Endothelial cell of umbilical vein (primary cell): Measurements from ENCODE around the gene POFUT2. TPM values are rescaled to one million over a fixed set of nuclear protein-coding genes. Genes with fewer than 3 reads are reported as not detected.

Experiments used
- BruUV-seq: library from RNA; stranded (reverse); fragments of 400-500 nt; replicated peaks from 2 replicates; lab custom pipeline; 2021; lab: Mats Ljungman, UMichigan
- CTCF ChIA-PET: fragments of 300-600, 350-600 bp; sonication (Branson Sonifier 250); formaldehyde crosslinking; loops from one replicate; lab custom pipeline; 2021; ENCODE audit warnings: antibody characterized with exemption, inconsistent platforms; lab: Charles Lee
- POLR2A ChIA-PET: fragments of 300-600, 350-600 bp; sonication (Branson Sonifier 250); formaldehyde crosslinking; loops from one replicate; lab custom pipeline; 2021; ENCODE audit warnings: antibody characterized with exemption, inconsistent platforms; lab: Charles Lee
- DNase-seq: peaks from one replicate; pipeline ENCODE4 v3.0.0-alpha.2; 2011; ENCODE audit warnings: low read depth, low spot score
- FAIRE-seq: peaks from 2 replicates; lab custom pipeline; 2011; peaks lifted over from hg19 to GRCh38; lab: Jason Lieb, UNC
- H2AFZ ChIP-seq: 2 replicates; pipeline ENCODE4 v1.6.0; 2012; ENCODE audit warnings: low read depth, low read length, control low read depth, inconsistent platforms
- H3K27ac ChIP-seq: 2 replicates; pipeline ENCODE4 v1.5.1; 2011; ENCODE audit warnings: low read depth, mild to moderate bottlenecking, control low read depth, low read length, moderate library complexity; ENCODE audit not compliant: insufficient read depth
- H3K27me3 ChIP-seq, 2 experiments: 2 replicates each; pipeline versions ENCODE4 v1.6.0 to v1.6.1; 2011; ENCODE audit warnings: low read length in 2 of 2, mixed read lengths in 1 of 2; ENCODE audit not compliant: control insufficient read depth in 2 of 2, insufficient read depth in 2 of 2
- H3K36me3 ChIP-seq, 2 experiments: 2 replicates in 1 of 2; 3 replicates in 1 of 2; pipeline ENCODE4 v1.5.1; 2011; ENCODE audit warnings: low read length in 2 of 2, mild to moderate bottlenecking in 1 of 2, moderate library complexity in 1 of 2; ENCODE audit not compliant: control insufficient read depth in 2 of 2, insufficient read depth in 2 of 2; ENCODE audit errors: extremely low read depth in 1 of 2
- H3K4me1 ChIP-seq: 3 replicates; pipeline ENCODE4 v1.5.1; 2011; ENCODE audit warnings: mild to moderate bottlenecking, low read length; ENCODE audit not compliant: control insufficient read depth, insufficient read depth; ENCODE audit errors: extremely low read depth
- H3K4me2 ChIP-seq: 2 replicates; pipeline ENCODE4 v1.6.1; 2011; ENCODE audit warnings: low read length, control low read depth, mixed read lengths; ENCODE audit not compliant: insufficient read depth
- H3K4me3 ChIP-seq, 3 experiments: fragments of 200-600 bp in 1 of 3; sonication (generic), shearing (Covaris generic) in 1 of 3; replicated peaks in 1 of 3; 2 replicates each; pipeline ENCODE4 v1.5.1; 2011 to 2016; ENCODE audit warnings: control low read depth in 3 of 3, low read length in 3 of 3, mild to moderate bottlenecking in 2 of 3, inconsistent platforms in 1 of 3, low read depth in 1 of 3, moderate library complexity in 1 of 3; ENCODE audit not compliant: insufficient read depth in 1 of 3
- H3K79me2 ChIP-seq: 2 replicates; pipeline ENCODE4 v1.6.0; 2012; ENCODE audit warnings: low read length, inconsistent platforms; ENCODE audit not compliant: control insufficient read depth, insufficient read depth
- H3K9ac ChIP-seq: replicated peaks from 2 replicates; pipeline ENCODE3; 2011; ENCODE audit warnings: low read length, control low read depth; ENCODE audit not compliant: insufficient read depth; ENCODE audit errors: extremely low read depth
- H3K9me1 ChIP-seq: replicated peaks from 3 replicates; pipeline ENCODE4 v1.6.0; 2011; ENCODE audit warnings: mild to moderate bottlenecking, low read length; ENCODE audit not compliant: control insufficient read depth, insufficient read depth; ENCODE audit errors: extremely low read depth
- H3K9me3 ChIP-seq: replicated peaks from 2 replicates; pipeline ENCODE4 v1.5.1; 2012; ENCODE audit warnings: low read length, inconsistent platforms; ENCODE audit not compliant: control insufficient read depth, insufficient read depth
- H4K20me1 ChIP-seq: replicated peaks from 2 replicates; pipeline ENCODE3; 2011; ENCODE audit warnings: mild to moderate bottlenecking, low read length; ENCODE audit not compliant: control insufficient read depth, insufficient read depth; ENCODE audit errors: extremely low read depth
- EZH2 ChIP-seq: IDR thresholded peaks from 2 replicates; pipeline ENCODE4 v1.6.1; 2012; ENCODE audit warnings: borderline replicate concordance, low read depth, mild to moderate bottlenecking, moderate library complexity, low read length, inconsistent platforms; ENCODE audit not compliant: severe bottlenecking
- FOS ChIP-seq: IDR thresholded peaks from 2 replicates; pipeline ENCODE4 v1.6.1; 2011; ENCODE audit warnings: mild to moderate bottlenecking, low read length, moderate library complexity, borderline replicate concordance; ENCODE audit not compliant: insufficient read depth
- GATA2 ChIP-seq: IDR thresholded peaks from 2 replicates; pipeline ENCODE4 v1.7.0; 2011; ENCODE audit warnings: low read depth, mild to moderate bottlenecking, moderate library complexity, mixed read lengths, low read length; ENCODE audit not compliant: insufficient read length, insufficient read depth
- JUN ChIP-seq: IDR thresholded peaks from 2 replicates; pipeline ENCODE4 v1.6.1; 2011; ENCODE audit warnings: borderline replicate concordance, low read depth; ENCODE audit not compliant: insufficient read length, insufficient read depth
- MYC ChIP-seq: IDR thresholded peaks from one replicate; pipeline ENCODE4 v1.6.1; 2011; ENCODE audit warnings: mild to moderate bottlenecking, low read depth, low read length
- POLR2A ChIP-seq: IDR thresholded peaks from 2 replicates; pipeline ENCODE4 v1.6.1; 2012; ENCODE audit warnings: low read depth, mild to moderate bottlenecking, control low read depth, low read length
- POLR2AphosphoS5 ChIP-seq: IDR thresholded peaks from 2 replicates; pipeline ENCODE4 v1.6.1; 2012; ENCODE audit warnings: low read depth, mild to moderate bottlenecking, control low read depth, low read length, moderate library complexity; ENCODE audit not compliant: insufficient read depth
- dilution Hi-C: fragments of 300-500 bp; cut with MboI; formaldehyde crosslinking; loops from one replicate; pipeline ENCODE4 v1.15.0; 2019; ENCODE audit warnings: low sequenced_read_pairs; ENCODE audit not compliant: extremely low pct_ligation_motif_present
- intact Hi-C: fragments of 100-400 bp; cut with micrococcal nuclease; formaldehyde crosslinking; loops from one replicate; pipeline ENCODE4 v1.10.0; 2022
- polyA plus RNA-seq, 4 experiments: library from polyadenylated mRNA; depleted of rRNA in 3 of 4; stranded (reverse) in 3 of 4; unstranded in 1 of 4; fragments of >200 nt; gene quantifications; 2 replicates each; pipeline versions ENCODE4 v1.2.1 to v1.2.3, GENCODE V29; 2011 to 2012; ENCODE audit warnings: missing spikeins in 1 of 4
- total RNA-seq: library from RNA; stranded (reverse); gene quantifications from 2 replicates; pipeline ENCODE4 v1.2.3, GENCODE V29; 2021
- TF ChIP-seq, protein P1 (sequence below): IDR thresholded peaks from 2 replicates; pipeline ENCODE4 v1.6.1; 2011; ENCODE audit not compliant: insufficient read depth, insufficient read length
- TF ChIP-seq, protein P2 (sequence below), 2 donors: IDR thresholded peaks; 1 replicate in 1 of 2; 2 replicates in 1 of 2; pipeline ENCODE4 v1.5.1; 2011; ENCODE audit warnings: low read length in 2 of 2, mild to moderate bottlenecking in 2 of 2, moderate library complexity in 2 of 2, control low read depth in 1 of 2, inconsistent platforms in 1 of 2, low read depth in 1 of 2; ENCODE audit not compliant: insufficient read depth in 1 of 2; ENCODE audit errors: extremely low read depth in 1 of 2

Gene POFUT2
- total and polyA plus RNA-seq, 2 donors (not counting 3 experiments of a cell fraction or from before 2014, with no cell fraction given), result 30.7 to 47.5 TPM

DNA sequence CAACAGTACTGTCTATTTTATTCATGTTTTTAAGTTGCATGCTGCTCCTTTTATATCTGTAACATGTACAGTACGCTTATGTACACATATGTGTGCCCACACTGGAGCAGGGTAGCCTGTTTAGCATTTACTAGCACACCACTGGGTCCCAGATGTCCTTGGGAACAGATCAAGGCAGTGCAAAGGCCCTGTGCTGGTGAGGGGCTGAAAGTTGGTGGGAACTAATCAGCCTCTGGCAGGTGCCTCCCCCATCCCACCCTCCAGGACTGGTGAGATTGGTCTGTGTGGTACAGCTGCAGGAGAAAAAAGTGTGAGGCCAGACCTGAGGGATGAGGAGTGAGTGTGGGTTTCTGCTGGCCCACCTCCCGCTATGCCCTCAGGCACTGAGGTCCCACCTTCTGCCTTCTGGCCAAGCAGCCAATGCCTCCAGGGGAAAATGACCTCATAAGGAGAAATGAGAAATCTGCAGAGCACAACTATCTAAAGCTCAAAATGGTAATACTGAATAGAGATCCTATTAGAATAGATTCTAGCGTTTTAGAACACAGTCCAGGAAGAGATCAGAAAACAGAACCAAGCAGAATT, 58.9 kb downstream of the POFUT2 start:
- FAIRE-seq (no peak), DNase-seq (no peak)
- no peaks in the 10 kb centered on the region for H3K4me1 ChIP-seq
- H3K79me2 ChIP-seq, result no peaks in the 10 kb centered on the region
- peaks cover 0 to 1% of the 10 kb centered on the region in 2 experiments for H3K36me3 ChIP-seq
- intact Hi-C loops (no loop called here), dilution Hi-C loops (no loop called here)
- H3K27me3 ChIP-seq, result peaks cover 3 to 8% of the 10 kb centered on the region in 2 experiments
- ChIA-PET POLR2A (no interaction called here), CTCF (interaction anchor here (0.9 to 1.3 kb wide), 4 partner anchors 10 to 90 kb away, joined by 3 to 6 read pairs (median 4); partner anchors contain the start of gene POFUT2)
- TF ChIP-seq POLR2AphosphoS5 (no peak), EZH2 (no peak), MYC (no peak), JUN (no peak), FOS (no peak), GATA2 (no peak), POLR2A (no peak)
- TF ChIP-seq, protein P1, sequence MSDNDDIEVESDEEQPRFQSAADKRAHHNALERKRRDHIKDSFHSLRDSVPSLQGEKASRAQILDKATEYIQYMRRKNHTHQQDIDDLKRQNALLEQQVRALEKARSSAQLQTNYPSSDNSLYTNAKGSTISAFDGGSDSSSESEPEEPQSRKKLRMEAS, result no peak
- TF ChIP-seq, protein P2, sequence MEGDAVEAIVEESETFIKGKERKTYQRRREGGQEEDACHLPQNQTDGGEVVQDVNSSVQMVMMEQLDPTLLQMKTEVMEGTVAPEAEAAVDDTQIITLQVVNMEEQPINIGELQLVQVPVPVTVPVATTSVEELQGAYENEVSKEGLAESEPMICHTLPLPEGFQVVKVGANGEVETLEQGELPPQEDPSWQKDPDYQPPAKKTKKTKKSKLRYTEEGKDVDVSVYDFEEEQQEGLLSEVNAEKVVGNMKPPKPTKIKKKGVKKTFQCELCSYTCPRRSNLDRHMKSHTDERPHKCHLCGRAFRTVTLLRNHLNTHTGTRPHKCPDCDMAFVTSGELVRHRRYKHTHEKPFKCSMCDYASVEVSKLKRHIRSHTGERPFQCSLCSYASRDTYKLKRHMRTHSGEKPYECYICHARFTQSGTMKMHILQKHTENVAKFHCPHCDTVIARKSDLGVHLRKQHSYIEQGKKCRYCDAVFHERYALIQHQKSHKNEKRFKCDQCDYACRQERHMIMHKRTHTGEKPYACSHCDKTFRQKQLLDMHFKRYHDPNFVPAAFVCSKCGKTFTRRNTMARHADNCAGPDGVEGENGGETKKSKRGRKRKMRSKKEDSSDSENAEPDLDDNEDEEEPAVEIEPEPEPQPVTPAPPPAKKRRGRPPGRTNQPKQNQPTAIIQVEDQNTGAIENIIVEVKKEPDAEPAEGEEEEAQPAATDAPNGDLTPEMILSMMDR (IDR thresholded peaks at IDR 0.05; ENCODE audit: extremely low read depth in 1 of 2, insufficient read depth in 1 of 2, low read depth in 1 of 2, low read length in 2 of 2), result no peak
- H2AFZ ChIP-seq, result no peak overlapping the region
- H3K27ac ChIP-seq, result no peak overlapping the region
- H4K20me1 ChIP-seq, result no peaks in the 10 kb centered on the region
- no TSS peak for BruUV-seq
- no peak overlapping the region for H3K4me3 ChIP-seq
- no peaks in the 10 kb centered on the region for H3K9me3 ChIP-seq
- no peak overlapping the region for H3K9ac ChIP-seq
- H3K4me2 ChIP-seq, result no peak overlapping the region
- H3K9me1 ChIP-seq, result no peaks in the 10 kb centered on the region
